ENCODE data around the gene LY6G6C. TPM values are rescaled to one million over a fixed set of nuclear protein-coding genes. Genes with fewer than 3 reads are reported as not detected.

LY6G6C gene
- total RNA-seq, 6 experiments from 2014 or later, result not detected

DNA sequence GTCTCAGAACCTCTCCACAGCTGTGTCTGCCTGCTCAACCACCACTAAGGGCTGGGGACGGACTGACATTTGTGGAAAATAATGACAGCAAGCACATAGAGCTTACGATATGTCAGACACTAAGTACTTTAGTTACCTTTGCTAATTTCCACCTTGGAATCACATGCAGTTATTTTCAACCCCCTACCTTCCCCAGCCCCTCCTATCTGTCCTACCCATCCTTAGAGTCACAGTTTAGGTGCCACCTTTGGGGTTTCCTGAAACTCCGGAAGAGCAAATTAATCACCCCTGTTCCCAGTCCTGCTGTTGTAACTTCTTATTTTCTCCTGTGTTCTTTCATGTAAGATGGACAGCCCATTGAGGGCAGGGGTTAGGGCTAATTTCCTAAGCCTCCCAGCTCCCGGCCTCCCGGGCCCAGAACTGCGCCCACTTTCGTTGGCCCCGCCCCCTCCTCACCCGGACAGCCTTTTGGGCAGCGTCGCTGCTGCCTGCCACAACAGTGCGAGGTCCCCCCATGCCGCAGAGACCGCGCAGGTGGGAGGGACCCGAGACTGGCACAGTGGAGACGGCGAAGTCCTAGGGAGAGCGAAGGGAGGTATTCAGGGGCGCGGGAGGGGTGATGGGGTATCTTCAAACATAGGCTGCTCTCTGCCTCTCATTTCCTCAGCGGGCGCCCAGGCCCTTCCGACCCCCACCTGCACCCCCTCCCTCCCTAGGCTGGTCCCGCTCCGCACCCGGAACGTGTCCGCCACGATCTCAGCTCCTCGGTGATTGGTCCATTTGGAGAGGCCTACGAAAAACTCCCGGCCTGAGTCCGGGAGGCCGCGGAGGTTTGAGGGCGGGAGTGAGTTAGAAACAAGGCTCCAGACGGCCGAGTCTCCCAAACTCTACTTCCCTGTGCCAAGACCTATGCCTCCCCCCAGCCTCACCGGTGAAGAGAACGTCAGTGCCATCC lies 6.4 kb upstream of the LY6G6C start:
- Mint-ChIP-seq H3K4me1 (ENCODE audit: low read depth) (peaks cover 36% of the 10 kb centered on the region), H3K9me3 (no peaks in the 10 kb centered on the region), H3K27ac (no peak overlapping the region), H3K4me3 (peak overlapping the region; percentile 93), H3K36me3 (ENCODE audit: low read depth) (peaks cover 24% of the 10 kb centered on the region), H3K27me3 (ENCODE audit: insufficient read depth) (peaks cover 6% of the 10 kb centered on the region)
- no peak for DNase-seq
- TF ChIP-seq, protein P1, sequence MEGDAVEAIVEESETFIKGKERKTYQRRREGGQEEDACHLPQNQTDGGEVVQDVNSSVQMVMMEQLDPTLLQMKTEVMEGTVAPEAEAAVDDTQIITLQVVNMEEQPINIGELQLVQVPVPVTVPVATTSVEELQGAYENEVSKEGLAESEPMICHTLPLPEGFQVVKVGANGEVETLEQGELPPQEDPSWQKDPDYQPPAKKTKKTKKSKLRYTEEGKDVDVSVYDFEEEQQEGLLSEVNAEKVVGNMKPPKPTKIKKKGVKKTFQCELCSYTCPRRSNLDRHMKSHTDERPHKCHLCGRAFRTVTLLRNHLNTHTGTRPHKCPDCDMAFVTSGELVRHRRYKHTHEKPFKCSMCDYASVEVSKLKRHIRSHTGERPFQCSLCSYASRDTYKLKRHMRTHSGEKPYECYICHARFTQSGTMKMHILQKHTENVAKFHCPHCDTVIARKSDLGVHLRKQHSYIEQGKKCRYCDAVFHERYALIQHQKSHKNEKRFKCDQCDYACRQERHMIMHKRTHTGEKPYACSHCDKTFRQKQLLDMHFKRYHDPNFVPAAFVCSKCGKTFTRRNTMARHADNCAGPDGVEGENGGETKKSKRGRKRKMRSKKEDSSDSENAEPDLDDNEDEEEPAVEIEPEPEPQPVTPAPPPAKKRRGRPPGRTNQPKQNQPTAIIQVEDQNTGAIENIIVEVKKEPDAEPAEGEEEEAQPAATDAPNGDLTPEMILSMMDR (IDR thresholded peaks at IDR 0.05), result no peak

DNA sequence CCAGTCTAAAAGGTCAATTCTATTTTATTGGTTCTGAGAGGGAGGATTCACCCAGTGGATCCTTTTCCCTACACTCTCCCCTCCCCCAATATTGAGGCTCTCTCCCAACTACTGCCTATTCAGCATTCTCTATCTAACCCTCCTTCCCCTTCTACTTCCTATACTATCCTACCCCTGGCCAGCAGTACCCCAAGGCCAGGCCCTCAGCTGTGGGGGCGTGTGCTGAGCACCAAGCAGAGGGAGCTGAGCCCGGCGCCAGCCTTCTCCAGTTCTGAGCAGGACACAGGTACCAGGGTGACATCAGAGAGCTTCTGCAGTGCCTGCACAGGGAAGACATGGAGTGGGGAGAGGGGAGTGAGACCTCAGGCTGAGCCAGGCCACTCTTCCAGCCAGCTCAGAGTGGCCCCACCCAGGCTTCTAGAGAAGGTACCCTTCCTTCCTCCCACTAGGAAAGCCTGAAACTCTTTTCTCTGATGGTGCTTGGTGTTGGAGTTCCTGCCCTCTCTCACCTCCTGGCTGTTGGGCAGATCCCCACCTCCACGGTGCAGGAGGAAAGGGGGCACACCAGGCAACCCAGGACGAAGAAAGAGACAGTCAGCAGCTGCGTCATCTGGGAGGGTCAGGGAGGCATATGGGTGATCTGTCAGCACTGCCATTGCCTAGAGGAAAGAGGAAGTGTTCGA lies 5.6 kb upstream of the LY6G6C start:
- H3K4me1 Mint-ChIP-seq (ENCODE audit: low read depth), result peaks cover 32% of the 10 kb centered on the region
- peaks cover 22% of the 10 kb centered on the region for H3K36me3 Mint-ChIP-seq (ENCODE audit: low read depth)
- peak overlapping the region; percentile 18; the same call in 1 of the 2 replicates for H3K4me3 Mint-ChIP-seq
- no peak overlapping the region for H3K27ac Mint-ChIP-seq
- no peaks in the 10 kb centered on the region for H3K9me3 Mint-ChIP-seq
- TF ChIP-seq, protein P1 (IDR thresholded peaks at IDR 0.05), result no peak
- H3K27me3 Mint-ChIP-seq (ENCODE audit: insufficient read depth), result peaks cover 6% of the 10 kb centered on the region
- no peak for DNase-seq

DNA sequence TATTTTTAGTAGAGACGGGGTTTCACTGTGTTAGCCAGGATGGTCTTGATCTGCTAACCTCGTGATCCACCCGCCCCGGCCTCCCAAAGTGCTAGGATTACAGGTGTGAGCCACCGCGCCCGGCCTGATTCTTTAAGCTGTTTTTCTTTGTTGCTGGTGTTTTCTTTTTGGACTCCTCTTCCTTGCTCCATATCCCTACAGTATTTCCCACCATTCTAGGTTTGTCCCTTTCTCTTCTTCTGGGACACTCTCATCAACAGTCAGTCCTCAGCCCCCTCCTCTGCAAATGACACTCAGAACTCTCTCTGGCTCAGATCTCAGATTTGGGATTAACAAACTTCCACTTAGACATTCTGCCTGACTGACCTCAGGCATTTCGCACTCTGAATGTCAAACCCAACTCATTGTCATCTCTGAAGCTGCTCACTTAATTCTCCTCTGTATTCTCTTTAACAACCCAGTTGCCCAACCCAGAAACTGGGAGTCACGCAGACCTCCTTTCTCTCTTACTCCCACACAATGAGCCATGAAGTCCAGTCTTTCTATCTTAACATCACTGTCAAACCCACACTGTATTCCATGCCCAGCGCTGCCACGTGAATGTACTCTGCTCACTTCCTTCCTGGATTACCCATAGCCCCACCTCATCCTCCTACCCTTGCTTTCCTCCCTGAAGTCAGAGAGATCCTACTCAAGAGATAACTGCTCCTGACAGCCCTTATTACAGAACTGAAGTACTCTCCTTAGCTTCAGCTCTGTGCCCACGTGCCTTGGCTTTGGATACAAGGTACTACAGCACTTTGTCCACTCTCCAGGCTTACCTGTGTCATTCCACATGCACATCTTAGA lies 4.2 kb upstream of the LY6G6C start:
- Mint-ChIP-seq H3K27ac (no peak overlapping the region), H3K4me1 (ENCODE audit: low read depth) (peaks cover 18% of the 10 kb centered on the region), H3K36me3 (ENCODE audit: low read depth) (peaks cover 19% of the 10 kb centered on the region), H3K9me3 (no peaks in the 10 kb centered on the region), H3K4me3 (no peak overlapping the region), H3K27me3 (ENCODE audit: insufficient read depth) (peaks cover 11% of the 10 kb centered on the region)
- DNase-seq, result no peak
- TF ChIP-seq, protein P1 (IDR thresholded peaks at IDR 0.05), result no peak

DNA sequence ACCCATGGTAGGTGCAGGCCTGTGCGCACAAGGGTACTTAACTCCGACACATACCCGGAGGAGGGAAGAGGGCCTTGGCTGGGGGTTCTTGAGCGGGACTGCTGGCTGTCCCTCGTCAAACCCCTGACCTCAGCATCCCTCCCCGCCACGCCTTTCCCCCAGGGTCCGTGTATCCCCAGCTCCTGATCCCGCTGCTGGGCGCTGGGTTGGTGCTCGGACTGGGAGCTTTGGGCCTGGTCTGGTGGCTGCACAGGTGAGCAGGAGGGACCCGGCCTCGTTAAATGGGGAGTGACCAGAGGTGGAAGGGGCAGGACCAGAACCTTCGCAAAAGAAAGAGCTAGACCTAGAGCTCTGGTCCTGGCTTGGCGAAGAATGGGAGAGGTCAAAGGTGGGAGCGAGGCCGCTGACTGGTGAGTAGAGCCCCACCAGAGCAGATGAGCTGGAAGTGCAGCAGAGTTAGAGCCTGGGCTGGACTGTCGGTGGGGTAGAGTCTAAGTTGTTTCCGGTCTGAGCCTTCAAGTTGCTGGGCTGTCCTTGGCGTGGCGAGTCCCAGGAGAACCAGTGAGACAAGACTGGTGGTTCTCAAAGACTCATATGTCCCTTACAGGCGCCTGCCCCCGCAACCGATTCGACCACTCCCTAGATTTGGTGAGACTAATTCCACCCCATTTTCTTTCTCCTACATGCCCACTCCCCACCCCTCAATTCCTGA lies 2.6 kb upstream of the LY6G6C start:
- Mint-ChIP-seq H3K4me3 (no peak overlapping the region), H3K27me3 (ENCODE audit: insufficient read depth) (peaks cover 10% of the 10 kb centered on the region), H3K27ac (no peak overlapping the region), H3K4me1 (ENCODE audit: low read depth) (peaks cover 8% of the 10 kb centered on the region; the same call in 1 of the 2 replicates), H3K9me3 (no peaks in the 10 kb centered on the region), H3K36me3 (ENCODE audit: low read depth) (peaks cover 12% of the 10 kb centered on the region)
- DNase-seq, result no peak
- TF ChIP-seq, protein P1 (IDR thresholded peaks at IDR 0.05), result no peak

Measured in HFFc6 (cell line).